Neural crest cell (in vitro differentiated cells): ENCODE results near the gene DLG1. TPM values are rescaled to one million over a fixed set of nuclear protein-coding genes. Genes with fewer than 3 reads are reported as not detected.

Experiments used
- DNase-seq: peaks from one replicate; pipeline ENCODE4 v3.0.0; 2021; ENCODE audit warnings: low read depth, mixed read lengths, low spot score
- H3K27ac Mint-ChIP-seq: one replicate; pipeline ENCODE4 v1.8.0; 2021; ENCODE audit warnings: mild to moderate bottlenecking, mixed read lengths; ENCODE audit not compliant: unreplicated experiment
- H3K27me3 Mint-ChIP-seq: 2 replicates; pipeline ENCODE4 v1.8.0; 2021; ENCODE audit warnings: low read depth, mild to moderate bottlenecking, mixed read lengths
- H3K36me3 Mint-ChIP-seq: 2 replicates; pipeline ENCODE4 v1.8.0; 2021; ENCODE audit warnings: low read depth, mild to moderate bottlenecking, mixed read lengths
- H3K4me1 Mint-ChIP-seq: 2 replicates; pipeline ENCODE4 v1.8.0; 2021; ENCODE audit warnings: mixed read lengths
- H3K4me3 Mint-ChIP-seq: one replicate; pipeline ENCODE4 v1.8.0; 2021; ENCODE audit warnings: mild to moderate bottlenecking, mixed read lengths
- H3K9me3 Mint-ChIP-seq: 2 replicates; pipeline ENCODE4 v1.8.0; 2021; ENCODE audit warnings: mixed read lengths
- CTCF ChIP-seq: fragments of 200-600 bp; sonication (generic); conservative IDR thresholded peaks from 2 replicates; pipeline ENCODE4 v1.5.0; 2021; ENCODE audit warnings: antibody characterized with exemption, mild to moderate bottlenecking
- total RNA-seq: library from RNA; stranded (reverse); gene quantifications from 2 replicates; pipeline ENCODE4 v1.2.1, GENCODE V29; 2021

Gene DLG1
- total RNA-seq, 1 donor from 2014 or later: 95.5 TPM

GRCh38 chr3:197317250-197317963 lies 19.0 kb upstream of the DLG1 start:
- H3K9me3 Mint-ChIP-seq: peaks cover 7% of the 10 kb centered on the region
- H3K4me3 Mint-ChIP-seq: no peak overlapping the region
- DNase-seq: no peak
- no peaks in the 10 kb centered on the region for H3K36me3 Mint-ChIP-seq
- H3K27ac Mint-ChIP-seq: no peak overlapping the region
- no peak for TF ChIP-seq CTCF
- H3K4me1 Mint-ChIP-seq: peaks cover 8% of the 10 kb centered on the region
- no peaks in the 10 kb centered on the region for H3K27me3 Mint-ChIP-seq

GRCh38 chr3:197312431-197312830 lies 14.0 kb upstream of the DLG1 start:
- TF ChIP-seq CTCF: no peak
- no peak for DNase-seq
- Mint-ChIP-seq H3K27ac (no peak overlapping the region), H3K4me1 (peaks cover 24% of the 10 kb centered on the region), H3K4me3 (no peak overlapping the region), H3K9me3 (peaks cover 5% of the 10 kb centered on the region), H3K36me3 (no peaks in the 10 kb centered on the region), H3K27me3 (no peaks in the 10 kb centered on the region)

- no peak overlapping the region for H3K27ac Mint-ChIP-seq
- H3K36me3 Mint-ChIP-seq: no peaks in the 10 kb centered on the region
- no peak overlapping the region for H3K4me3 Mint-ChIP-seq
- peaks cover 19% of the 10 kb centered on the region for H3K4me1 Mint-ChIP-seq
- H3K9me3 Mint-ChIP-seq: peaks cover 5% of the 10 kb centered on the region
- H3K27me3 Mint-ChIP-seq: no peaks in the 10 kb centered on the region
- TF ChIP-seq CTCF: no peak
- DNase-seq: no peak
Observed at GRCh38 chr3:197311591-197311990, 13.2 kb upstream of the DLG1 start.

- Mint-ChIP-seq H3K36me3 (no peaks in the 10 kb centered on the region), H3K27ac (no peak overlapping the region), H3K4me3 (no peak overlapping the region), H3K9me3 (peaks cover 5% of the 10 kb centered on the region), H3K27me3 (no peaks in the 10 kb centered on the region), H3K4me1 (peaks cover 23% of the 10 kb centered on the region)
- DNase-seq: no peak
- no peak for TF ChIP-seq CTCF
Observed at GRCh38 chr3:197309528-197310361, 11.3 kb upstream of the DLG1 start.

- Mint-ChIP-seq H3K27ac (no peak overlapping the region), H3K4me3 (no peak overlapping the region), H3K9me3 (peaks cover 5% of the 10 kb centered on the region), H3K27me3 (no peaks in the 10 kb centered on the region), H3K4me1 (peaks cover 23% of the 10 kb centered on the region), H3K36me3 (no peaks in the 10 kb centered on the region)
- no peak for TF ChIP-seq CTCF
- no peak for DNase-seq
Observed at GRCh38 chr3:197308591-197308990, 10.2 kb upstream of the DLG1 start.
